NCI-H2107 (cell line): Measurements from ENCODE around the gene TPRN.

Experiments used
- DNase-seq: peaks from one replicate; lab custom pipeline; 2025; lab: John Stamatoyannopoulos, UW

The TPRN gene

GRCh38 chr9:137143459-137143858, 57.1 kb downstream of the TPRN start:
- DNase-seq = no peak

- no peak for DNase-seq
These were observed 58.3 kb downstream of the TPRN start for GRCh38 chr9:137141976-137142936.
